Immature natural killer cell (primary cell): ENCODE data around the gene NT5DC3. TPM values are rescaled to one million over a fixed set of nuclear protein-coding genes. Genes with fewer than 3 reads are reported as not detected.

Source experiments
- DNase-seq, 3 donors: peaks; one replicate each; pipeline ENCODE4 v3.0.0; 2022; ENCODE audit warnings: mixed read lengths in 1 of 3
- H3K27ac Mint-ChIP-seq, 6 donors: one replicate each; pipeline ENCODE4 v1.8.0; 2020; ENCODE audit warnings: mixed read lengths in 6 of 6, mild to moderate bottlenecking in 5 of 6, inconsistent platforms in 4 of 6, moderate library complexity in 3 of 6
- H3K27me3 Mint-ChIP-seq, 3 donors: one replicate each; pipeline ENCODE4 v1.8.0; 2020 to 2021; ENCODE audit warnings: low read depth in 3 of 3, mild to moderate bottlenecking in 3 of 3, mixed read lengths in 3 of 3, moderate library complexity in 3 of 3, inconsistent platforms in 1 of 3
- H3K36me3 Mint-ChIP-seq, 3 donors: one replicate each; pipeline ENCODE4 v1.8.0; 2020; ENCODE audit warnings: mixed read lengths in 3 of 3, inconsistent platforms in 2 of 3, mild to moderate bottlenecking in 2 of 3
- H3K4me1 Mint-ChIP-seq, 2 donors: one replicate each; pipeline ENCODE4 v1.8.0; 2020; ENCODE audit warnings: inconsistent platforms in 2 of 2, mild to moderate bottlenecking in 2 of 2, mixed read lengths in 2 of 2, moderate library complexity in 1 of 2
- H3K4me3 Mint-ChIP-seq, 5 donors: one replicate each; pipeline ENCODE4 v1.8.0; 2020; ENCODE audit warnings: mild to moderate bottlenecking in 5 of 5, mixed read lengths in 5 of 5, inconsistent platforms in 3 of 5, moderate library complexity in 3 of 5
- H3K9me3 Mint-ChIP-seq, 6 donors: one replicate each; pipeline ENCODE4 v1.8.0; 2020; ENCODE audit warnings: mild to moderate bottlenecking in 6 of 6, mixed read lengths in 6 of 6, inconsistent platforms in 4 of 6, moderate library complexity in 3 of 6
- polyA plus RNA-seq, 3 donors: library from polyadenylated mRNA; unstranded; fragments of 300-500 nt; fragmentation: Illumina TruSeq; gene quantifications; one replicate each; pipeline ENCODE4 v1.2.3, GENCODE V29; 2021

NT5DC3 gene
- polyA plus RNA-seq, 3 donors from 2014 or later, result 0.07 to 0.31 (median 0.09) TPM

GRCh38 chr12:103743788-103744187 is 97.2 kb downstream of the NT5DC3 start:
- H3K36me3 Mint-ChIP-seq, result no peaks in the 10 kb centered on the region

GRCh38 chr12:103742349-103742932 is 98.6 kb downstream of the NT5DC3 start:
- Mint-ChIP-seq H3K36me3 (no peaks in the 10 kb centered on the region), H3K27me3 (peaks cover 2 to 7% (median 3%) of the 10 kb centered on the region in 3 donors), H3K27ac (no peak overlapping the region), H3K9me3 (no peaks in the 10 kb centered on the region), H3K4me1 (no peaks in the 10 kb centered on the region), H3K4me3 (no peak overlapping the region)
- DNase-seq, result no peak

More at GRCh38 chr12:103743788-103744187, 97.2 kb downstream of the NT5DC3 start:
- Mint-ChIP-seq H3K4me3 (no peak overlapping the region), H3K4me1 (no peaks in the 10 kb centered on the region), H3K27ac (no peak overlapping the region), H3K27me3 (peaks cover 0 to 7% (median 1%) of the 10 kb centered on the region in 3 donors), H3K9me3 (no peaks in the 10 kb centered on the region)
- DNase-seq, result no peak

DNA sequence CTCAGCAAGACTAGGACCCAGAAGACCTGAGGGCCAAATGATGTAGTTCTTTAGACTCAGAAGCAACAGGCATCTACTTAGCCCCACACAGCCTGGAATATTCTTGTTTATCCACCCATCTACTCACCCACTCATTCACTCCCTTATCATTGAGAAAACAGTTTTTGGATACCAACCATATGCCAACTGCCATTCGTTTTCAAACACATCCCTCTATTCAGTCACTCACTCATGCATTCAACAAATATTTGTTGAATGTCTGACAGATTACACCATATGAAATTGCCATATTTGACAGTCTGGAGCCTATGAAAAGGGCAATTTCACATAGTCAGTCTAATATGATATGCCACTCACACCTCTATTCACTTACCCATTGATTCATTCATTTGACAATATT is 103.2 kb downstream of the NT5DC3 start:
- Mint-ChIP-seq H3K27ac (no peak overlapping the region), H3K4me1 (no peaks in the 10 kb centered on the region), H3K4me3 (no peak overlapping the region), H3K36me3 (no peaks in the 10 kb centered on the region), H3K27me3 (peaks cover 2 to 7% (median 3%) of the 10 kb centered on the region in 3 donors), H3K9me3 (no peaks in the 10 kb centered on the region)
- DNase-seq, result no peak

DNA sequence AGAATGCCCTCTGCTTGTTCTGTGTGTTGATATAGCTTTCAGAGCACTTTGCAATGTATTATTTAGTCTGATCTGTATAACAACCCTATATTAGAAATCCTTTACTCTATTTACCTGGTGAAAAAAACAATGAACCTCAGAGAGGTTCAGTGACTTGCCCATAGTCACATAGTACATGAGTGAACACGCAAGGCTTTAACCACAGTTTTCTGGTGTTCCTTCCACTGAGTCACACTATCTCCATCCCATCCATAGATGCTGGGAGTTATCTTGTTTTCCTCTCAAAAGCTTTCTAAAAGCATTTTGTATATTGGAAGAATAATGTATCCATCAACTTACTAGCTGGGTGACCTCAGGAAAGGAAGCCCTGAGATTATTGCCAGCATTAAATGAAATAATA is 104.5 kb downstream of the NT5DC3 start:
- DNase-seq, result no peak
- Mint-ChIP-seq H3K4me3 (no peak overlapping the region), H3K4me1 (no peaks in the 10 kb centered on the region), H3K9me3 (no peaks in the 10 kb centered on the region), H3K36me3 (no peaks in the 10 kb centered on the region), H3K27me3 (peaks cover 2 to 7% (median 3%) of the 10 kb centered on the region in 3 donors), H3K27ac (no peak overlapping the region)

DNA sequence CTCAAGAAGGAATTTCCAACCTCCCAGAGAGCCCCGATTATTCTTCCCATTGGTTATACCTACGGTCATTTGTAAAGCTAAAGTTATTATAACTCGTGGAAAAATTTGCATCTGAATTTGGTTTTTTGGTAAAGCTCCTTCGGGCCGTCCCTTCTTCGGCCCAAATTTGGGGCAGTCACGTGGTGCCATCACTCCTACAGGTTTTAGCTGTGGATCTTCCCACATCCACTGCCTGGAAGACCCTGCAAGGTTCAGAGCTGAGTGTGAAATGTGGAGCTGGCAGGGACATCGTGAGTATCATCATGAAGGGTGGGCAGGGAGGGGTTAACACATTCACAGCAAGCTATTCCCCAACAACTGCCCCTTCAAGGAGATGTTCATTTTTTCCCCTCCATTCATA is 105.7 kb downstream of the NT5DC3 start:
- Mint-ChIP-seq H3K4me3 (no peak overlapping the region), H3K9me3 (no peaks in the 10 kb centered on the region), H3K27ac (no peak overlapping the region), H3K4me1 (no peaks in the 10 kb centered on the region), H3K36me3 (no peaks in the 10 kb centered on the region), H3K27me3 (peaks cover 2 to 4% (median 3%) of the 10 kb centered on the region in 3 donors)
- DNase-seq, result no peak

- H3K4me3 Mint-ChIP-seq, result no peak overlapping the region
- H3K9me3 Mint-ChIP-seq, result no peaks in the 10 kb centered on the region
- no peaks in the 10 kb centered on the region for H3K4me1 Mint-ChIP-seq
- H3K27ac Mint-ChIP-seq, result no peak overlapping the region
- no peak for DNase-seq
- no peaks in the 10 kb centered on the region for H3K36me3 Mint-ChIP-seq
- H3K27me3 Mint-ChIP-seq, result peaks cover 2 to 4% (median 3%) of the 10 kb centered on the region in 3 donors
Observed at GRCh38 chr12:103734863-103735262, 106.2 kb downstream of the NT5DC3 start.

- Mint-ChIP-seq H3K27me3 (peaks cover 0 to 4% (median 2%) of the 10 kb centered on the region in 3 donors), H3K36me3 (no peaks in the 10 kb centered on the region), H3K27ac (no peak overlapping the region), H3K4me3 (no peak overlapping the region), H3K9me3 (no peaks in the 10 kb centered on the region), H3K4me1 (no peaks in the 10 kb centered on the region)
- DNase-seq, result no peak
Observed at GRCh38 chr12:103731539-103731938, 109.5 kb downstream of the NT5DC3 start.

- Mint-ChIP-seq H3K36me3 (no peaks in the 10 kb centered on the region), H3K4me1 (no peaks in the 10 kb centered on the region), H3K27ac (no peak overlapping the region), H3K9me3 (no peaks in the 10 kb centered on the region), H3K27me3 (peaks cover 0 to 6% (median 2%) of the 10 kb centered on the region in 3 donors), H3K4me3 (no peak overlapping the region)
- DNase-seq, result no peak
Observed at GRCh38 chr12:103729499-103729898, 111.5 kb downstream of the NT5DC3 start.

GRCh38 chr12:103728323-103728722 is 112.7 kb downstream of the NT5DC3 start:
- Mint-ChIP-seq H3K36me3 (no peaks in the 10 kb centered on the region), H3K27ac (no peak overlapping the region), H3K4me3 (no peak overlapping the region), H3K27me3 (peaks cover 0 to 4% (median 0%) of the 10 kb centered on the region in 3 donors), H3K9me3 (no peaks in the 10 kb centered on the region), H3K4me1 (no peaks in the 10 kb centered on the region)
- DNase-seq, result no peak

DNA sequence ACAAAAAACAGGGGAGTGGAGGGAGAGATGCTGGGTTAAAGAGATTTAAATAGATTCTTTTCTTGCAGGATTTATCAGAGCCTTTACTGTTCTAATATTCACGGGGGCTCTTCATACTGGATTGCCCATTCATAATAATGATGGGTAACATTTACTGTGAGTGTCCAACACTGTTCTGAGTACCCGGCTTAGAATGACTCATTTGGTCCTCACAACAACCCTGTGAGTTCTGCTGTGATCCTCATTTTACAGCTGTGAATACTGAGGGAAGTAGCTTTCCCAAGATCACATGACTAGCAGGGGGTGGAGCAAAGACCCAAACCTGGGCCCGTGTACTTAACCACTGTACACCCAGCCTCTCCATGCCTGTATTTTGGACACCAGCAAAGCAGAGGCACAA is 113.4 kb downstream of the NT5DC3 start:
- peaks cover 0 to 3% (median 0%) of the 10 kb centered on the region in 3 donors for H3K27me3 Mint-ChIP-seq
- H3K4me3 Mint-ChIP-seq, result no peak overlapping the region

DNA sequence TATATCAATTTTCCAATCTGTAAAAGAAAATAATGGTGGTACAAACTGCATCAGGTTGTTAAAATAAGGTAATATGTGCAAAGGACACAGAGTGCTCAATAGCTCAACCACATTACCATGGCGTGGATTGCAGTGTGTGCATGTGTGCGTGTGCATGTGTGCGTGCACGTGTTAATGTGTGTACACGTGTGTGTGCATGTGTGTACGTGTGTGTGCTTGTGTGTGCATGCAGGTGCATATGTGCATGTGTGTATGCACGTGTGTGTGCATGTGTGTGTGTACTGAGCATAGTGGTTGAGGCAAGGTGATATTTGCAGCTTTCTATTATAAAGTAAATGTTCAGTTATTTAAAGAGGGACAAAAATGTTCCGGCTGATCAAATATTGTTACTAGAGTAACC is 115.6 kb downstream of the NT5DC3 start:
- Mint-ChIP-seq H3K4me1 (no peaks in the 10 kb centered on the region), H3K27ac (no peak overlapping the region), H3K9me3 (no peaks in the 10 kb centered on the region), H3K27me3 (peaks cover 0 to 5% (median 0%) of the 10 kb centered on the region in 3 donors), H3K36me3 (no peaks in the 10 kb centered on the region), H3K4me3 (no peak overlapping the region)
- DNase-seq, result no peak

More for the DNA sequence above, 113.4 kb downstream of the NT5DC3 start:
- H3K9me3 Mint-ChIP-seq, result no peaks in the 10 kb centered on the region
- H3K36me3 Mint-ChIP-seq, result no peaks in the 10 kb centered on the region
- H3K4me1 Mint-ChIP-seq, result no peaks in the 10 kb centered on the region
- no peak for DNase-seq
- no peak overlapping the region for H3K27ac Mint-ChIP-seq

Other genes with a start within 250 kb of the NT5DC3 start
- 100 to 1,000 TPM; 192 to 349 (median 263) TPM for gene HSP90B1, start 89.2 kb upstream of the NT5DC3 start, polyA plus RNA-seq
- gene TDG, start 124.6 kb upstream of the NT5DC3 start, polyA plus RNA-seq, result 10 to 100 TPM; 26.6 to 30.1 (median 26.8) TPM
- under 1 TPM in 1 of 3 donors, not detected in 2; 0.28 TPM for gene GLT8D2, start 209.0 kb upstream of the NT5DC3 start, polyA plus RNA-seq
- gene HCFC2, start 223.3 kb upstream of the NT5DC3 start, polyA plus RNA-seq, result 10 to 100 TPM in 1 of 3 donors, 1 to 10 TPM in 2; 4.4 to 12.1 (median 7.4) TPM